Activated T-helper 2 cell treated with anti-CD3 and anti-CD28 coated beads, Interferon-gamma antibody, Interleukin-2, Interleukin-4, amounts not matched to agents 10 μg/mL and 5 μg/mL and 100 μg/mL, durations not matched to agents 14 hours and 24 hours and 36 hours (primary cell): ENCODE data around the gene CAMSAP1. TPM values are rescaled to one million over a fixed set of nuclear protein-coding genes. Genes with fewer than 3 reads are reported as not detected.
"Not testable (repeated sequence)": the region's sequence is repeated elsewhere in the genome, so short reads cannot be mapped to it uniquely, and the experiment has no call there.

Source experiments
- DNase-seq: peaks from one replicate; pipeline ENCODE4 v3.0.0; 2021; ENCODE audit warnings: low spot score
- H3K27ac Mint-ChIP-seq: one replicate; pipeline ENCODE4 v1.8.0; 2021; ENCODE audit warnings: mixed read lengths
- H3K27me3 Mint-ChIP-seq: one replicate; pipeline ENCODE4 v1.8.0; 2021; ENCODE audit warnings: low read depth, mixed read lengths
- H3K36me3 Mint-ChIP-seq: one replicate; pipeline ENCODE4 v1.8.0; 2021; ENCODE audit warnings: low read depth, mixed read lengths
- H3K4me1 Mint-ChIP-seq: one replicate; pipeline ENCODE4 v1.8.0; 2021; ENCODE audit warnings: low read depth, mixed read lengths
- H3K4me3 Mint-ChIP-seq: one replicate; pipeline ENCODE4 v1.8.0; 2021; ENCODE audit warnings: low read depth, mild to moderate bottlenecking, moderate library complexity, mixed read lengths
- H3K9me3 Mint-ChIP-seq: one replicate; pipeline ENCODE4 v1.8.0; 2021; ENCODE audit warnings: mixed read lengths
- intact Hi-C: fragments of 100-400 bp; cut with micrococcal nuclease; formaldehyde crosslinking; loops from one replicate; pipeline ENCODE4 v1.15.1; 2023
- total RNA-seq: library from RNA; stranded (reverse); gene quantifications from 2 replicates; pipeline ENCODE4 v1.2.3, GENCODE V29; 2022

Gene CAMSAP1
- total RNA-seq, 1 donor from 2014 or later = 44.2 TPM

DNA sequence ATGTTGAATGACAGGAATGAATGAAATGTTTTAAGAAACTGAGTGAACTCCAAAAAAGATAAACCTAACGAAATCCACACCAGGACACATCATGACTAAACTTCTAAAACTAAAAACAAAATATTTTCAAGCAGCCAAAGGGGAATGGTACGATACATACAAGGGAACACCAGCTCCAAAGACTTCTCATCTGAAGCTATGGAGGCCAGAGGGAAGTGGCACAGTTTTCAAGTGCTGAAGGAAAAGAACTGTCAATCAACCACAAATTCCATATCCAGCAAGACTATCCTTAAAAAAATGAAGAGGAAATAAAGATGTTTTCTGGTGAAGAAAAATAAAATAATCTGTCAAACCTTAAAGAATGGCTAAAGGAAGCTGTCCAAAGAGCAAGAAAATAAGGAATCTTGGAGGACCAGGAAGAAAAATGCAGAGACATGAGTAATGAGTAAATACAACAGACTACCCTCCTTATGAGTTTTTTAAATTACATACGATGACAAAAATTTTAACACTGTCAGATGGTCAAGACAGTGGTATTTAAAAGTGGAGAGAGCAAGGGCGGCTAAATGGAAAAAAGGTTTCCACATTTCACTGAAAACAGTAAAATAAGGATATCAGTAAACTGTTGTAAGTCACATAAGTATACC, 12.0 kb downstream of the CAMSAP1 start:
- Mint-ChIP-seq H3K36me3 (peaks cover 19% of the 10 kb centered on the region), H3K27ac (no peak overlapping the region), H3K4me3 (no peak overlapping the region), H3K27me3 (no peaks in the 10 kb centered on the region), H3K4me1 (peaks cover 33% of the 10 kb centered on the region), H3K9me3 (peaks cover 5% of the 10 kb centered on the region)
- DNase-seq = no peak
- intact Hi-C loops = no loop called here

DNA sequence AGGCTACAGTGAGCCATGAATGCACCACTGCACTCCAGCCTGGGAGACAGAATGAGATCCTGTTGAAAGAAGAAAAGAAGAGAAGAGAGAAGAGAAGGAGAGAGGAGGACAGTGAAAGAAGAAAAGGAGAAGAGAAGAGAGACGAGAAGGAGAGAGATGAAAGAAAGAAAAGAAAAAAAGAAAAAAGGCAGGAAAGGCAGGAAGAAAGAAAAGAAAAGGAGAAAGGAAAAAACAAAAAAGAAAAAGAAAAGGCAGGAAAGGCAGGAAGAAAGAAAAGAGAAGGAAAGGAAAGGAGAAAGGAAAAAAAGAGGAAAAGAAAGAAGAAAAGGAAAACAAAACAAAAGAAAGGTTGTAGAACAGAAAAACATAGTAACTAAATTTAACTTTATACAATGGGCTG, 14.2 kb downstream of the CAMSAP1 start:
- no peak overlapping the region for H3K27ac Mint-ChIP-seq

DNA sequence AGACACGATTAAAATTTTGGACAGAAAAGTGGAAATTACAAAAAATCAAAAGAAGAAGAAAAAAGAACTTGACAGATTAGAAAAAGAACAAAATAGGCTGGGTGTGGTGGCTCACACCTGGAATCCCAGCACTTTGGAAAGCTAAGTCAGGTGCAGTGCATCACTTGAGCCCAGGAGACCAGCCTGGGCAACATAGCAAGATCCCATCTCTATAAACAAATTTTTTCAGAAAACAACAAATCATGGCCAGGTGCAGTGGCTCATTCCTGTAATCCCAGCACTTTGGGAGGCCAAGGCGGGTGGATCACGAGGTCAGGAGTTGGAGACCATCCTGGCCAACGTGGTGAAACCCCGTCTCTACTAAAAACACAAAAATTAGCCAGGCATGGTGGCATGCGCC, 15.0 kb downstream of the CAMSAP1 start:
- H3K27me3 Mint-ChIP-seq, DNase-seq, intact Hi-C loops, H3K9me3 Mint-ChIP-seq, H3K27ac Mint-ChIP-seq, H3K4me3 Mint-ChIP-seq, H3K36me3 Mint-ChIP-seq: not testable (repeated sequence)
- peaks cover 23% of the 10 kb centered on the region for H3K4me1 Mint-ChIP-seq

More for the DNA sequence above, 14.2 kb downstream of the CAMSAP1 start:
- peaks cover 21% of the 10 kb centered on the region for H3K4me1 Mint-ChIP-seq
- peaks cover 4% of the 10 kb centered on the region for H3K36me3 Mint-ChIP-seq
- H3K9me3 Mint-ChIP-seq = no peaks in the 10 kb centered on the region
- no peaks in the 10 kb centered on the region for H3K27me3 Mint-ChIP-seq
- no peak for DNase-seq
- H3K4me3 Mint-ChIP-seq = no peak overlapping the region
- intact Hi-C loops = no loop called here

DNA sequence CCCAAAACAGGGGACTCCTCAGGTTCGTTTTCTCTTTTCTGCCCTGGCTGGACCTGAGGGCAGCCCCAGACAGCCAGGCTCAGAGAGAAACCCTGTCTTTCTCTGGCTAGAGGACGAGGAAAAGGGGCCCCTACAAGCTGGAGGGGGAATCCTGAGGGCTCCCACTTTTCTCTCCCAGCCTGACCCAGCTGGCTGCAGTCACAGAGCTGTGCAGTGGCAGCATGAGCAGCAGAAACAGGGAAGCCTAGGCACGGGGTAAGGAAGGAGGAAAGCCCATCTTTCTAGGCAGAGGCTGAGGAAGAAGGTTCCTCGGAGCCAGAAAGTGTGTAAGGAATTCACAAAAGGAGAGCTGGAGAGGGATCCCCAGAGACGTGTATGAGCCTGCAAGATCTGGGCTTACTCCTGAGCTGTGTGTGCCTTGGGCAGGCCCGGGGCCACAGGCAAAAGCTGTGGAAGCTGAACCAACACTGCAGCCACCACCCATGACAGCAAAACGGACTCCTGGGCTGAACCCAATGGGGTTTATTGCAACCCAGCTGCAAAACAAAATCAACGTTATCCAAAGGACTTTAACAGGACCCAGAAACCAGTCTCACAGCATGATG, 16.2 kb downstream of the CAMSAP1 start:
- H3K4me3 Mint-ChIP-seq = no peak overlapping the region
- H3K4me1 Mint-ChIP-seq = peaks cover 35% of the 10 kb centered on the region
- no peaks in the 10 kb centered on the region for H3K9me3 Mint-ChIP-seq
- no peak for DNase-seq
- no peaks in the 10 kb centered on the region for H3K27me3 Mint-ChIP-seq
- intact Hi-C loops = no loop called here
- no peak overlapping the region for H3K27ac Mint-ChIP-seq
- H3K36me3 Mint-ChIP-seq = no peaks in the 10 kb centered on the region

DNA sequence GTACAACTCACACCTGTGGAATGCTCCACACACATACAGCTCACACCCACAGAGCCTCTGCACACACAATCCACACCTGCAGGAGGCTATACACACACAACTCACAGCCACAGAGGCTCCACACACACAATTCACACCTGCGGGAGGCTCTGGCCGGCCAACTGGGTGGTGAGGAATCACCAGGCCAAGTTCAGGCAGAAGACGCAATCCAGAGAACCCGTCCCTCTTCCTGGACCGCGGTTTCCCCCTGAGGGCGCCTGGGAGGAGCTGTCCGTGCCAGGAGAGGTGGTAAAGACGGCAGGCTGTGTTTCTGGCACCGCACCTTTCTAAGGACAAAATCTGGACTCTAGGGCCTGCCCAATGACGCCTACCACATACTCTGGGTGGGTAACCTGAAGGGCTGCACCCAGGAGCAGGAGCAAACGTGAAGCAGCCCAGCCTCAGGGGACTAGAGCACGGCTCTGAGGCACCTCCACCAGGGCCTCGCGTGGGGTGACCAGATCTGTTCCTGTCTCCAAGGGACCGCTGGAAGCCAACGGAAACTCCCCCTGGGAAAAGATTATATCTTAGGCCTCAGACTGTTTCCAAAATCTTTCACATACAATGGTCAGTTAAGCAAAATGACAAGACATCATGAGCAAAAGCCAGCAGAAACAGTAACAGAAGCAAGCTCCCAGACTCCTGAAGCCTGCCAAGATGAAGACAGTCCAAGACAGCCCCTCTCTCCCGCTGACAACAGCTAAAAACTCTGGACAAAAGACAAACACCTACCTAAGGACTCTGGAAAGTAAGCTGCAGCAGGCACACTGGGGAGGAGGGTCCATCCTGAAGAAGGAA, 16.9 kb downstream of the CAMSAP1 start:
- no peaks in the 10 kb centered on the region for H3K9me3 Mint-ChIP-seq
- peaks cover 38% of the 10 kb centered on the region for H3K4me1 Mint-ChIP-seq
- H3K4me3 Mint-ChIP-seq = no peak overlapping the region
- no peaks in the 10 kb centered on the region for H3K27me3 Mint-ChIP-seq
- no peak for DNase-seq
- H3K27ac Mint-ChIP-seq = no peak overlapping the region
- intact Hi-C loops = no loop called here
- no peaks in the 10 kb centered on the region for H3K36me3 Mint-ChIP-seq

DNA sequence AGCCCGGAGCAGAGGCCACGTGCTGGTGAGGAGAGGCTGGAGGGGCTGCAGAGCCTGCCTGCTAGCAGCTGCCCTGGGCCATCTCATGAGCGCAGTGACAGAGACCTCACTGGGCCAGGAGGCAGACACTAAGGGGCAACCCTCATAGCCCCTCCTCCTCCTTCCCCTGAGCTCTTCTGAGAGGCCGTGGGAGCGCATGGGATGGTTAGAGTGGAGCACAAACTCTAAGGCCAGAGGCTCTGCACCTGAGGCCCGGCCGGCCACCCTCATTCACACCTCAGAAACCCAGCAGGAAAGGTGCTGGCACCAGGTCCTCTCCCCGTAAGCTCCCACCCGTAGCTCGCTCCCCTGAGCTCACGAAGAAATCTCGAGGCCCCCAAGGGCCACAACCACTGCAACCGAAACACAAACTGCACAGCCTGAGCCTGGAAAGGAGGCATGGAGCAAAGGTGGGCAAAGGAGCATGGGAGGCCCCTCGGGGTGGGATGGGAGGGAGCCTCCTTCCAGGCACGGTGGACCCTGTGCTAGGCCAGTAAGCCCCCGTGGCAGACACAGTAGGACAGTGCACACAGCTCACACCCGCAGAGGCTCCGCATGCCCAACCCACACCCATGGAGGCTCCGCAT, 17.7 kb downstream of the CAMSAP1 start:
- no peaks in the 10 kb centered on the region for H3K27me3 Mint-ChIP-seq
- no peaks in the 10 kb centered on the region for H3K36me3 Mint-ChIP-seq
- no peak overlapping the region for H3K27ac Mint-ChIP-seq
- DNase-seq = no peak
- H3K9me3 Mint-ChIP-seq = no peaks in the 10 kb centered on the region
- intact Hi-C loops = no loop called here
- no peak overlapping the region for H3K4me3 Mint-ChIP-seq
- H3K4me1 Mint-ChIP-seq = peaks cover 37% of the 10 kb centered on the region

DNA sequence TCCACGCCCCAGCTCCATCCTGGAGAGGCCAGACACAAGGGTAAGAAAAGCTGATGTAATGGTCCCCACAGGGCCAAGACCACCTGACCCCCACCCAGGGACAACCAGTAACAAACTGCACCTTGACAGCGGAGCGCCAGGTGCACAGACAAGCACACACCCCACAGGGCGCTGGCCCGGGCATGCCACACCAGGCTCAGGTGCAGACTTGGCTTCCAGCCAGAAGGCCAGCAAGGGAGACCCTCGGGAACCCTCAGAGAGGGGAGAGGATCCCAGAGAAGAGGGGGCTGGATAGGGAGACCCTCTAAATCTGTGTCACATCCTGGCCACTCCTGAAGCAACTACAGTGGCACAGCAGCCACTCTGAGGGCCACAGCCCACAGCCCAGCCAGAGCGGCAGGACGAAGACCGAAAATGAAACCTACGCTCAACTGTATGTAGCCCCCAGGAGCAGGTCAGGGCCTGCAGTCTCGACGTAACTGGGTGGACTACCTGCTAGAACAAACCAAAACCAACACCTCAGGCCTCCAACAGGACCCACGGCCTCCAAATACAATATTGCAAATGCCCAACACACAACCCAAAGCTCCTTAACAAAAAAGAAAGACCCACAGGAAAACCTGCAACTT, 18.5 kb downstream of the CAMSAP1 start:
- DNase-seq = no peak
- Mint-ChIP-seq H3K27me3 (no peaks in the 10 kb centered on the region), H3K4me3 (no peak overlapping the region), H3K4me1 (peaks cover 42% of the 10 kb centered on the region), H3K9me3 (no peaks in the 10 kb centered on the region), H3K27ac (peak overlapping the region; percentile 10), H3K36me3 (no peaks in the 10 kb centered on the region)
- intact Hi-C loops = no loop called here

DNA sequence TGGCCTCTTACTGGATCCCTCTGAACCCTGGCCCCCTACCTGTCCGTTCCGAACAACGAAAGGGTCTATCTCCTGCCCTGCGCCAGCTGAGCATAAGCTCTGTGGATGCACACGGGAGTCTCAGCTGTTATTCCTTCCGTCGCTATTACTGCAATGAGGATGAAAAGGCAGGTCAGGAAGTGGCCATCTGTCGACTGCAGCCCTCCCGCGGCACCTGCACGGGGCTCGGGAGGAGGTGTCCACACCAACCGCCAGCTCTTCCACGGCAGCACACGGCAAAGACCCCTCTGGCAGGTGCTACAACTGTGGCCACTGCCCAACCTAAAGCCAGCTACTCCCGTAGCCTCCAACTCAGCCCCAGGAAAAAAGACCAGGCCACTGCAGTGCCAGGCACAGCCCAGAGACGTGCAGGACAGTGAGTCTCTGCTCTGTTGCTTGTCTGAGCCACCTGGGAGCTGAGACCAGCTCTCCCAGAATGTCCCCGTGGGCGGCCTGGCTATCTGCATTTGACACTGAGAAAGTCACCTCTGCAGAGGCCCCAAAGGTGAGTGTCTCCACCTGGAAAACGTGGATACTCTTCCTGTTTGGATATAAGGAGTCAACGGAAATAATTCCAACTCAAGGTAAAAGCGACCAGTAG, 19.1 kb downstream of the CAMSAP1 start:
- DNase-seq = no peak
- intact Hi-C loops = no loop called here
- no peaks in the 10 kb centered on the region for H3K27me3 Mint-ChIP-seq
- no peaks in the 10 kb centered on the region for H3K36me3 Mint-ChIP-seq
- peaks cover 38% of the 10 kb centered on the region for H3K4me1 Mint-ChIP-seq
- no peak overlapping the region for H3K27ac Mint-ChIP-seq
- no peak overlapping the region for H3K4me3 Mint-ChIP-seq
- no peaks in the 10 kb centered on the region for H3K9me3 Mint-ChIP-seq

DNA sequence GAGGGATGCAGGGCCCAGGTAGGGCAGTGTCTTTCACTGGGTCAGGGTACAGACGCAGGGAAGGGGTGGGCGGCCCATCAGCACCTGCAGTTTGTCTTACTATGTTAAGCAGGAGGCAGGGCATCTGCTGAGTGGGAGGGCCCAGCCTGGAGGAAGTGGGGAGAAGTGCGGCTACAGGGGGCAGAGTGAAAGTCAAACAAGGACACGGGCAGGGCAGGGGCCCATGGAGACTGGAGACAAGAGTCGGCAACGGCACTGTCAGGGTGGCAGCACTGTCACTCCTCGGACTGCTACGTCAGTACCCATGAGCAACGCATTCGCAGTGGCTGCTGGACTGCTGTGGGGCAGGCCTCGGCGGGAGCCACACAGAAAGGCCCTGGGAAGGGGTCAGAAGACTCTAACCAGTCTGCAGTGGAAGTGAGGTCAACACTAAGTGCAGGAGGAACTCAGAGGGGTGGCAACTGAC, 19.7 kb downstream of the CAMSAP1 start:
- intact Hi-C loops = no loop called here
- H3K4me1 Mint-ChIP-seq = peaks cover 34% of the 10 kb centered on the region

DNA sequence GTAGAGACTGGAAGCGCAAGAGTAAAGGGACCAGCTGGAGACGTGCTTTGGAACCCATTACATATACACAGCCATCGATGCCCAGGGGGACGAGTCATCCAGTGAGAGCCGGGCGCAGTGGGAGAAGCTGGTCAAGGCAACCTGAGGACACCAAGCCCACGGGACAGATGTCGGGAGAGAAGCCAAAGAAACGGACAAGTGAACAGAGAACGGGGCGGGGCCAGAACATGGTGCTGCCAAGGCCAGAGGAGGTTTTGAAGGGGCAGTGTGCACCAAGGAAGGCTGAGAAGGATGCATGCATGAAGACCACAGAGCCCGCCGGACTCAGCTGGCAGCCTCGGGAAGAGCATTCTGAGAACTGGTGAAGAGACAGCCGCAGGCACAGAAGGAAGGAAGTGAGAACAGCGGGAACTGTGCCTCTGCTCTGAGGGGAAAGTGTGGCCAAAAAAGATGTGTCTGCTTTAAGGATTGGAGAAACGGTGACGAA, 20.3 kb downstream of the CAMSAP1 start:
- Mint-ChIP-seq H3K4me1 (peaks cover 34% of the 10 kb centered on the region), H3K36me3 (no peaks in the 10 kb centered on the region), H3K27ac (peak overlapping the region; percentile 56), H3K9me3 (no peaks in the 10 kb centered on the region), H3K4me3 (peak overlapping the region; percentile 61), H3K27me3 (no peaks in the 10 kb centered on the region)
- DNase-seq = no peak
- intact Hi-C loops = no loop called here

More for the DNA sequence above, 19.7 kb downstream of the CAMSAP1 start:
- peak overlapping the region; percentile 61 for H3K4me3 Mint-ChIP-seq
- peak overlapping the region; percentile 56 for H3K27ac Mint-ChIP-seq
- no peaks in the 10 kb centered on the region for H3K9me3 Mint-ChIP-seq
- DNase-seq = peak; percentile 55
- no peaks in the 10 kb centered on the region for H3K27me3 Mint-ChIP-seq
- no peaks in the 10 kb centered on the region for H3K36me3 Mint-ChIP-seq

DNA sequence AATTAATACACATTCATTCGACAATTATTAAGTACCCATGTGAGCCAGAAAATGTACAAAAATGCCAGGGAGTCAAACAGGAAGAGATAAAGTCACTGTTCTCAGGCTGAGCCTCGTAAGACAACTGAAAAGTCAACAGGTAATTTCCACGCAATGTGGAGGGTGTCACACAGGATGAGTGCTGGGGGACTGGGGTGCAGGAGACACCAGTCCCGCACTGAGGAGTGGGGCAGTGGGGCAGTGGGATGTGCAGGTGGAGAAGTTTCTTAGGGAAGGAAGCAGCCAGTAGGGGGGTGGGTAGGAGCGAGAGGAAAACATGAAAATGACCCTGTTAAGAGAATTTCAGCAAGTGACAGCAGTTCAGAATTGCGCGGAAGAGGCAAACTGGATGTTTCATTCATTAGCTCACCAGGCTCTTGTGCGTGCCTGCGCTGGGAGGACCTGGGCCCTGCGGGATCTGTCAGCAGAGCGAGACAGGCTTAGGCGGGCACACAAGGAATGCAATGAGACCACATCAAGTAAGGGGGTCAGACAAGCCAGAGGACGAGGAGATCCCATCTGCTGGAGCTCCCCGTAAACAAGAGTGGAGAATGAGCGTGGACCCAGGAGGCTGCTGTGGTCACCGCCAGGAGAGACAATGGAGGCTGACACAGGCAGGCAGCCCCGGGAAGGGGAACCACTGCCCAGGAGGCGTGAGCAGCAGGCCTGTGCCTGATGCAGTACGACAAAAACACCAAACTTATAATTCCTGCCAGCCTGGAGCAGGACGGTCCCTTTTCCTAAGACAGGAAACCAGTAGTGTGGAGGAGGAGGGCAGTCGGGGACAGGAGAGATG, 21.0 kb downstream of the CAMSAP1 start:
- Mint-ChIP-seq H3K4me3 (peak overlapping the region; percentile 61), H3K27ac (peak overlapping the region; percentile 56), H3K36me3 (no peaks in the 10 kb centered on the region), H3K4me1 (peaks cover 34% of the 10 kb centered on the region), H3K9me3 (no peaks in the 10 kb centered on the region), H3K27me3 (no peaks in the 10 kb centered on the region)
- intact Hi-C loops = no loop called here
- no peak for DNase-seq
